HG03575 (cell line): ENCODE measurements around the gene CREB5.
A peak's percentile ranks its signal among the peaks of the same experiment; 100 is the strongest.

Experiments
- ATAC-seq: cut with Tn5 transposase; IDR thresholded peaks from one replicate; pipeline ENCODE4 v1.9.1; 2021; ENCODE audit not compliant: unreplicated experiment, insufficient number of reproducible peaks, low FRiP score; ENCODE audit errors: extremely low read depth

The CREB5 gene

GRCh38 chr7:28558236-28558635, 145.9 kb downstream of the CREB5 start:
- ATAC-seq: no peak

GRCh38 chr7:28560767-28561166, 148.4 kb downstream of the CREB5 start:
- ATAC-seq: no peak

GRCh38 chr7:28564033-28564432, 151.7 kb downstream of the CREB5 start:
- no peak for ATAC-seq

GRCh38 chr7:28564755-28565374, 152.5 kb downstream of the CREB5 start:
- no peak for ATAC-seq

- ATAC-seq: no peak
These were observed 153.7 kb downstream of the CREB5 start for GRCh38 chr7:28565980-28566379.

GRCh38 chr7:28570113-28570969, 158.0 kb downstream of the CREB5 start:
- ATAC-seq: peak; percentile 82

- ATAC-seq: no peak
These were observed 158.6 kb downstream of the CREB5 start for GRCh38 chr7:28570970-28571288.

GRCh38 chr7:28571405-28571804, 159.1 kb downstream of the CREB5 start:
- ATAC-seq: no peak

- no peak for ATAC-seq
These were observed 160.2 kb downstream of the CREB5 start for GRCh38 chr7:28572321-28573058.

GRCh38 chr7:28573059-28573553, 160.8 kb downstream of the CREB5 start:
- ATAC-seq: no peak

- ATAC-seq: no peak
These were observed 161.5 kb downstream of the CREB5 start for GRCh38 chr7:28573651-28574301.

- no peak for ATAC-seq
These were observed 162.9 kb downstream of the CREB5 start for GRCh38 chr7:28575241-28575643.

- no peak for ATAC-seq
These were observed 164.3 kb downstream of the CREB5 start for GRCh38 chr7:28576656-28577055.

GRCh38 chr7:28579571-28579970, 167.3 kb downstream of the CREB5 start:
- ATAC-seq: no peak

GRCh38 chr7:28580665-28581064, 168.3 kb downstream of the CREB5 start:
- no peak for ATAC-seq

GRCh38 chr7:28581351-28581750, 169.0 kb downstream of the CREB5 start:
- ATAC-seq: no peak

- ATAC-seq: no peak
These were observed 169.9 kb downstream of the CREB5 start for GRCh38 chr7:28582226-28582625.

GRCh38 chr7:28584235-28584634, 171.9 kb downstream of the CREB5 start:
- ATAC-seq: no peak

- ATAC-seq: no peak
These were observed 174.4 kb downstream of the CREB5 start for GRCh38 chr7:28586736-28587135.
